GM18520 (cell line): Measurements from ENCODE around the gene NTMT1.
"Not testable (repeated sequence)": the region's sequence is repeated elsewhere in the genome, so short reads cannot be mapped to it uniquely, and the experiment has no call there.

Experiments
- ATAC-seq: cut with Tn5 transposase; IDR thresholded peaks from one replicate; pipeline ENCODE4 v1.9.1; 2021; ENCODE audit not compliant: unreplicated experiment

NTMT1 gene, protein sequence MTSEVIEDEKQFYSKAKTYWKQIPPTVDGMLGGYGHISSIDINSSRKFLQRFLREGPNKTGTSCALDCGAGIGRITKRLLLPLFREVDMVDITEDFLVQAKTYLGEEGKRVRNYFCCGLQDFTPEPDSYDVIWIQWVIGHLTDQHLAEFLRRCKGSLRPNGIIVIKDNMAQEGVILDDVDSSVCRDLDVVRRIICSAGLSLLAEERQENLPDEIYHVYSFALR

DNA sequence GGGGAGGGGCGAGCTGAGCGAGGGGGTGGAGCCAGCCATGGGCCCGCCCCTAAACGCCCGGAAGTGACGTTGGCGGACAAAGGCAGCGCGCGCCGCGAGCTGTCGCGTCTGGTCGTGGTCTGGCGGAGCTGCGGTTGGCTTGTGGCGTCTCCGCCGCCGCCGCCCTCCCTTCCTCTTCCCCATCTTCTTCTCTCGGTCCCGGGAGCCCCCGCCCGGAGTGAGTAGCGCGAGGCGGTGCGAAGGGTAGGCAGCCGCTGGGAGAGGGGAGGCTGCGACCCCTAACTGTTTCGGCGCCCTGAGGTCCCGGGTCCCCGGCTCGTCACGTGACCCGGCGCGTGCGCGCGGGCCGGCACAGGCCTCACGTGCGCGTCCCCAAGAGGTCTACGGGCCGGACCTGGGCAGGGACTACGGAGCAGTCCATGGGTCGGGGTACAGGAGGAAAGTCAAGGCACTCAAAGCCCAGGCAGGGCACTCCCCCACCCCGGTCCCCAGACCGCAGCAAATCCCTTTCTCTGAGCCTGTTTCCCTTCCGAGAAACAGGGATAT lies at the start of gene NTMT1:
NTMT1 (plus strand) TSS at position 85 of the 546 bp plus-strand sequence. CDS start 6,541 bp downstream, outside the sequence.
- ATAC-seq = peak; percentile 59

DNA sequence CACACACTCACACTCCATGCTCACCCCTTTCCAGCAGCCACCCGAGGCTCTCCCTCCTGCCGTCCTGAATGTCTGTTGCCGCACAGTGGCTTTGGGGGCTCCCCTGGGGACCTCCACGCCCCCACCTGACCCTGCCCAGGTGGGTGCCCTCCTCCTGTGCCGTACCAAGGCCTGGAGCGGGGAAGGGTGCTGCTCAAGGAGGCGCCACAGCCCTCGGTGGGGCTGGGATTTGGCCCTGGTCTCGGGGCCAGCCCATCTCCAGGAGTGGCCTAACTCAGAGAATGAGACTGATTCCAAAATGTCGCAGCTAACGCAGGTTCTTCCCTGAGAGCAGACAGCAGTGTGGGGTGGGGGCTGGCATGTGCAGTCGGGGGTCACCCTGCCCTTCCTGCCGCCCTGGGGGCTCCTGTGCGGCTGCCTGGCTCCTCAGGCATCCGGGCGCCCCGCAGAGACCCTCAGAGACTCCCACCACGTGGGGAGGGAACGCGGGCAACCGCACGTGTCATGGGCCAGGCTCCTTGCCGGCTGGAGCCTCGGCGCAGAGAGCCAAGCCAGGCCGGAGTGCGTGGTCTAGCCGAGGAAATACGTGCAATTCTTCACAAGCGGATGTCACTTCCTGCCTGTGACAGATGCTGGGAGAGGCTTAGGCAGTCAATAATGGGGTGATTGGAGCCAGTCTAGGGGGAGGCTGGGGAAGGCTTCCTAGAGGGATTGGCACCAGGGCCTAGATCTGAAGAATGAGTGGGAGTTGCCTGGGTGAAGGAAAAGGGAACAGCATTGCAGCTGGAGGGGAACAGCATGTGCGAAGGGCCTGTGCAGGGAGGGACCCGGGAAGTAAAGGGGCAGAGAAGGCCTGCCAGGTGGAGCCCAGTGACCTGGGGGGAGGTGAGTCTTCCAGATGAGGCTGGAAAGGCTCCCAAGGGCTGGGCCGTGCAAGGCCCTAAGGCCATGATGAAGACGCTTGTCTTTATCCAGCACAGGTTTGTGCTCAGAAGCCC lies 49.1 kb upstream of the NTMT1 start:
- ATAC-seq = no peak

DNA sequence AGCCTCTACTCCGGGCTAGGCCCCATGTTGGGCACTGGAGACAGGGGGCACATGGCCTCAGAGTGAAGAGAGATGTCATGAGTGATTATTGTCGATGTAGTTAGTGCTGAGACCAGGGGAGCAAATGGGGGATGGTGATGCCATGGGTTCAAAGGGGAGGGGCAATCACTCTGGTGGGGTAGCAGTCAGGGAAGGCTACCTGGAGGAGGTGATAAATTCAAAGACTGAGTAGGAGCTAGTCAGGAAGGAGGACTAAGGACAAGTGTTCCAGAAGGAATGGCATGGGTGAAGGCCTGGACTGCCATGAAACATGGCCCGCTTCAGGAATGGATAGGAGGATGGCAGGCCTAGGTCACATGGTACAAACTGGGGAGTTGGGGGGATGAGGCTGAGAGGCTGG lies 46.7 kb upstream of the NTMT1 start:
- ATAC-seq = no peak

DNA sequence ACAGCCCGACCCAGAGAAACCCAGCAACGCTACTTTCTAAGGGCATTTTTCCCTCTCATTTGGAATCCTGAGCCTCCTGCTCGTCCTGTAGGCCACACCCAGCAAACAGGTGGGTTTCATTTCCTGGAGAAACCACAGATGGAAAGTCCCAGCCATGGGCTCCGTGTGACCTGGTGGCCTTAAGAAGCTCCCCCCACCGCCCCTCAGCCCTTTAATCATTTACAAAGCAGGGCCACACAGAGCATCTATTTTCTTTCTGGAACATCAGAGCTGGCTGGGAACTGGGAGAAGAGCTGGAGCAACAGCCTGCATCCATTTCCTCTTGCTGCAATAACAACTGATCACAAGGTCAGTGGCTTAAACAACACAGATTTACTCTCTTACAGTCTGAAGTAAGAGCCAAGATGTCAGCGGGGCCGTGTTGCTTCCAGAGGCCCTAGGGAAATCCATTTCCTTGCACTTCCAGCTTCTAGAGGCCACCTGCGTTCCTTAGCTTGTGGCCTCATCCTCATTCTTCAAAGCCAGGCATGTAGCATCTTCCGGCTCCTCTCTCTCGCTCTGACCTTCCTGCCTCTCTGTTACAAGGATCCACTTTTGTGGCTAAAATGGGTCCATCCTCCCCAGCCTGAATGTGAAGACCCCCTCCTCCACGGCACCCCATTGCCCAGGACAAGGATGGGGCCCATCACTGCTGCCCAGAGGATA lies 45.6 kb upstream of the NTMT1 start:
- ATAC-seq = no peak

DNA sequence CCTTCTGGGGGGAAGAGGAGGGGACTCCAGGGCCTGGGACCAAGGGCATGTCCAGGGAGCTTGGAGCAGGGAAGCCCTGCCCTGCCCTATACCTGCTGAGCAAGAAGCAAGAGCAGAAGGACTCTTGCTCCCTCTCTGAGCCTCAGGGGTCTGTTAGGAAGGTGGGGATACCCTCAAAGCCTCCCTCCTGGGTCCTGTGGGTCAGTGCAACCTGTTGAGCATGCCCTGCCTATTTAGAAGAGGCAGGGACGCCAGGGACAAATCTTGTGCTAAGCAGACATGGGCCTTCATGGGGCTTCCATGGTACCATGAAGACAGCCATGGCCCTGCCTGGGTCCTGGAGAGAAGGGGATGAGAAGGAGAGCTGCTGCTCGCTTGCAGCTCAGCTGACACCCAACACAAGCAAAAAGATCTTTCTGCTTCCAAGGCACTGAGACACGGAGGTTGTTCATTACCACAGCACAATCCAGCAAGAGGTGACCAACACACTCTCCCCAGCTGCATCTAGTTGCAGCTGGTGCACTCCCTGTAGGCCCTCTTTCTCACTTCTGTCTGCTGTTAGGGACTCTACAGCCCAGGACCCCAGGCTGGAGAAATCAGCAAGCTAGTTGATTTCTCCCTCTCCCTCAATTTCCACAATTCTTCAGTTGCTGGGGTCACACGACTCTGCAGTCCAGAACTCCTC lies 44.3 kb upstream of the NTMT1 start:
- ATAC-seq = no peak

DNA sequence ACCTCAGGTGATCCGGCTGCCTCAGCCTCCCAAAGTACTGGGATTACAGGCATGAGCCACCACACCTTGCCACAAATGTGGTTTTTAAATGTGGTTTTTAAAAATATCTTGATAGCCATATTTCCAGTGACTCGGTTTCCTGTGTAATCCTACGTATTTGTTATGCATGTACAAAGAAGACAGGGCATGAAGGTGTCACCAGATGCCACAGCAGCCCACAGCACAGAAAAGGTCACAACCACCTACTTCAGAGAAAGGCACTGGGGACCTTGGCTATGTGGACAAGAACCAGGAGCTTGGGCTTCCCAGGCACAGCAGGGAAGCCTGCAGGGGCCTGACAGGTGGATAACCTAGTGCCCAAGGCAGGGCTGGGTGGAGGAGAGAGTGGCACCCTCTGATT lies 43.1 kb upstream of the NTMT1 start:
- no peak for ATAC-seq

DNA sequence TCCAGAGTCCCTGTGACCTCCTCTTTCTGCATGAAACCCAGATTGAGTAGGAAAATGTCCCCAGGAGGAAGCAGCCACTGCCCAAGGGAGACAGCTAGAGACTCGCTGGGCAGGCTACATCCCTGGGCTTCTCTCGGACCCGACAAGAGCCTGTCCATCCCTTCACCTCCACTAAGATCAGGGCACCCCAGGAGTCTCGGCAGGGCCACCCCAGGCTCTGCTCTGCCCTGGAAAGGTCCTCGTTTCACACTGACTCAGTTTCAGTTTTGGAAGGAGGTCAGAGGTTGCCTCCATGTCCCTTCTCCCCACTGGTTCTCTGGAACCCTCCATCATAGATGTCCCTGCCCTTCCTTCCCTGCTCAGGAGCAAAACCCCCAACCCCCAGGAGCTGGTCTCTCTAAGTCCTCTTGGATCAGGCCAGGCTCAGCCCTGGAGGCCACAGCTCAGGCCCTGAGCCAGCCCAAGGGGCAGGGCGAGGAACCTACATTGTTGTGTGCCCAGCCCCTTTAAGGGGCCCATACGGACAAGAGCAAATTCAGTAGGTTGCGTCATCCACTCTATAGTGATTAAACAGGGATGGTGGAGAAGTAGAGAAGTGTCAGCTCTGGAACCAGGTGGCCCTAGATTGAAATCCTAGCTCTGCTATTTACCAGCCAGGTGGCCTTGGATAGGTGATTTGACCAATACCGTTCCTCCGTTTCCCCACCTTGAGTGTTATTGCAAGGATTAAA lies 42.5 kb upstream of the NTMT1 start:
- no peak for ATAC-seq

DNA sequence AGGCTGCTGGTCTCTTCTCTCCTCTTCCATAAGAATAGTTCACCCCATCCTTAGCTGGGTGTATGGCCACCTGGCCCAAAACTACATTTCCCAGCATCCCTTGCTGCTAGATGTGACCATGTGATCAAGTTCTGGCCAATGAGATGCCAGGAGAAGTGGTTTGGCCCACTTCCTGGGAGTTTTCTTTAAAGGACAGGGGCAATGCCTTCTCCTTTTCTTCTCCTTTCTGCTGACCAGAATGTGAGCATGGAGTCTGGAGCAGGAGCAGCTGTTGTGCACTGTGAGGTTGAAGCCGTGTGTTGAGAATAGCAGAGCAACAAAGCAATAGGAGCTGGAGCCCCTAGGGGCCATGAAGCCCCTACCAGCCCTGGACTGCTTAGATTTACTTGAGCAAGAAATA lies 41.8 kb upstream of the NTMT1 start:
- no peak for ATAC-seq

DNA sequence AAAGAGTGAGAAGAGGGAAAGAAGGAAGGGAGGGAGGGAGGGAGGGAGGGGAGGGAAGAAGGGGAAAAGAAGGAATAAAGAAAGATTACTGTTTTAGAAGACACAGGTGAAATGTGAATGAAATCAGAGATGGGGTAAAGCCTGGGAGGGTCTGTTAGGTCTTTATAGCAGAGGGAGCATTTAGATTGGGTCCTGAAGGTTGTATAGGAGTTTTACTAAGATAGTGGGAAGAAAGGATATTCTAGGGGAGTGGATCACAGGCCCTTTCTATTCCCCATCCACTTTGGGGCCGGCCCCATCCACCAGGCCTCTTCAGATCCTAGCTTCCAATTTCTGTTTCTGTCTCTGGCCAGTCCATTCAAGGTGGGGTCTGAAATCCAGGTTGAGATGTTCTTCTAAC lies 40.6 kb upstream of the NTMT1 start:
- no peak for ATAC-seq

DNA sequence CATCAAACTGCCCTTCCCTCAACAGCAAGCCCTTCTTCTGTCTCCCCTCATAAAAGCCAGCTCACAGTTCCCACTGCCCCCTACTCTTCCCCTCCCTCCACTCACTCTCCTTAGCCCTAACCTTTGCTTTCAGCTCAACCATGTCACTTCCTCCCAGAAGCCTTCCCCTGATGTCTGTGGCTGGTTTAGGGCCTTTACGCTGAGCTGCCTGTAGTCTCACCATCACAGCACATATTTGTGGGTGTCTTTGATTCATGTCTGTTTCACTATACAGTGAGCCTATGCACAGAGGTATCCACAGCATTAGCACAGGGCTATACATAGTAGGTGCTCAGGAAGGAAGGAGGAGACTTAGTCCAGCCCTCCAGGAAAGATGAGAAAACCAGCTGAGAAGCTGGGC lies 39.7 kb upstream of the NTMT1 start:
- ATAC-seq = no peak

DNA sequence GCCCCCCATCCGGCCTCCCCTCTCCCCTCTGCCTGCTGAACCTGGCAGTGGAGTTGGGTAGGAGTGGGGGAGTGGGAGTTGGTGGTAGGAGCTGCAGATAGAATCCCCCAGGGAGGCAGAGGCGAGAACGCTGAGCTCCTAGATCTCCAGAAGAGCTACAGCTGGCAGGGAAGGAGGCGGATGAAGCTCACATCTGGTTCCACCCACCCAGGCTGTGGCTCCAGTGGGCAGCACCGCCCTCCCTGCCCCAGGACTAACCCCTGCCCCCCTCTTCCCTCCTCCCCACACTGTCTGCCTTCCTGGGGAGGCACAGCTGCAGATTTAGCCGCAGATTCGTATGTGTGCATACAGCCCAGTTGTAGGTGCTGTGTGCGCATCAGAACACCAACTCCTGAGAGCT lies 39.3 kb upstream of the NTMT1 start:
- ATAC-seq = no peak

DNA sequence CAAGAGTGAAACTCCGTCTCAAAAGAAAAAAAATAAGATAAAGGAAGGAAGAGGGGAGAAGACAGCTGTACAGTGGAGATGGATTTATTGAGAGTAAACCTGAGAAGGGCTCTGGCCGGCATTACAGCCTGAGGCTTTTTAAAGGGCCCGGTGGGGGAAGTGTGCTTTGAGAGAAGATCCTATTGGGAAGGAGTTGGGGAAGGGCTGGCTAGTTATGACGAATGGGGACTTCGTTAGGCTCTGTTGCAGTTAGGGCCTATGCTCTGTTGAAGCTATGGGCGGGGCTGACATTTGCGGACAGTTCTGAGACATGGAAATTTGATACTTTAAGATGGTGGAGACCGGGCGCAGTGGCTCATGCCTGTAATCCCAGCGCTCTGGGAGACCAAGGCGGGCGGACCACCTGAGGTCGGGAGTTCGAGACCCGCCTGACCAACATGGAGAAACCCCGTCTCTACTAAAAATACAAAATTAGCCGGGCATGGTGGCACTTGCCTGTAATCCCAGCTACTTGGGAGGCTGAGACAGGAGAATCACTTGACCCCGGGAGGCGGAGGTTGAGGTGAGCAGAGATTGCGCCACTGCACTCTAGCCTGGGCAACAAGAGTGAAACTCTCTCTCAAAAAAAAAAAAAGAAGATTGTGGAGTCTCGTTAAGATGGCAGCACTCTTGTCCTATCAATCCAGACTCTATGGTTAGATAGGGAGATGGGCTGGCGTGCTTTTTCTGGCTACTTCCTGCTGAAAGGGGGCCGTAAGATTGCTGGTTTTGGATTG lies 38.3 kb upstream of the NTMT1 start:
- no peak for ATAC-seq

DNA sequence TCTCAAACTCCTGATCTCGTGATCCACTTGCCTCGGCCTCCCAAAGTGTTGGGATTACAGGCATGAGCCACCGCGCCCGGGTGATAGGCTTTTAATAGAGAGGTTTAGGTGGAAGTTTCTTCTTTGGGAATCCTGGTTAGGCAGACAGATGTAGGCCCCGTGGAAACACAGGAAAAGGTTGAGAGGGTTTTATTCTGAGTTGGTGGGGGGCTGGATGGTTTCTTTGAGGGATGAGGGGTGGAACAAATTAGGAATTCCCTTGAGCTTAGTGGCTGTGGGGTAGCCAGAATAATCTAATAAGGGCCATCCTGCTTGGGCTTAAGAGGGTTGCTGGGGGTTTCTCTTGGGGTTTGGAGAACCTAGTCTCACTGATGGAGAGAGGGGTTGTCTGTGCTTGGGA lies 35.5 kb upstream of the NTMT1 start:
- ATAC-seq = no peak

DNA sequence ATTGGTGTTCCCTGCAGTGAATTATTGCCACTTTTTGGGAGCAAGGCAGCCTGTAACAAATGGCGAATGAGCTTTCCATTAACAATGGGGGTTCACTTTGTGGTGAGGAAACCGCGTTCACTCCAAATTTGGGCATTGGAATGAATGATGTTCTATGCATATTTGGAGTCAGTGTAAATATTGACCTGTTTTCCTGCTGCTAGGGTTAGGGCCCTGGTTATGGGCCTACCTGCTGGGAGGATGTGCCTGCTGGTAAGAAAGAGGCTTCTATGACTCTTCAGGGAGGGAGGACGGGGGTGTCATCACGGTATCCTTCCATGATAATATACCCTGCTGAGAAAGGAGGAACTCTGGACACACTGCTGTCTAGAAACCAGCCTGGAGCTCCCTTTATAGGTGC lies 34.0 kb upstream of the NTMT1 start:
- ATAC-seq = no peak

DNA sequence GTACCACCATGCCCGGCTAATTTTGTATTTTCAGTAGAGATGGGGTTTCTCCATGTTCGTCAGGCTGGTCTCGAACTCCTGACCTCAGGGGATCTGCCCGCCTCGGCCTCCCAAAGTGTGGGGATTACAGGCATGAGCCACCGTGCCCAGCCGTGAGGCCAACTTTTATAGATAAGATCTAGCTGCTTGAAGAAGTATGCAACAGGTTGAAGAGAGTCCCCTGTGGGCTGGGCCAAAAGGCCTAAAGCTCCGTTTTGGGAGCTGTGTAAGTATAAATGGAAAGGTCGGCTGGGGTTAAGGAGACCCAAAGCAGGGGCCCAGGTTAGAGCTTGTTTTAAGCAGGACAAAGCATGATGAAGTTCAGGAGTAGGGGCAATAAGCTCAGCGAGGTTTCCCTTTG lies 33.2 kb upstream of the NTMT1 start:
- ATAC-seq = not testable (repeated sequence)

DNA sequence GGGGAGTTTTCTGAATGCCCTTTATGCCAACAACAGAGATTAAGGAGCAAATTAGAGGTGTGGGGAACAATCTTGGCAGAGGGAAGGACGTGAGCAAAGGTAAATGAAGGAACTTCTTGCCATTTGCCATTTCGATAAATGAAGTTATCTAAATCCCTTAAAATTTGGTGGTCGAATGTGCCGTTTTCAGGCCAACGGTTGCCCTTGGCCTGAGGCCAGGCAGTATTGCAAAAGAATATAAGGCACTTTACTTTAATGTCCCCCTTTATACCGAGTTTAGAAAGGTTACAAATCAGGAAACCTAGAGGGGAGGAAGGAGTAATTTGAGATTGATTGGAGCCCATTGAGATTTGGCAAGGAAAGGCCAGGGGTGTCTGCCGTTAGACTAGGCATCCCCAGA lies 31.3 kb upstream of the NTMT1 start:
- ATAC-seq = no peak

DNA sequence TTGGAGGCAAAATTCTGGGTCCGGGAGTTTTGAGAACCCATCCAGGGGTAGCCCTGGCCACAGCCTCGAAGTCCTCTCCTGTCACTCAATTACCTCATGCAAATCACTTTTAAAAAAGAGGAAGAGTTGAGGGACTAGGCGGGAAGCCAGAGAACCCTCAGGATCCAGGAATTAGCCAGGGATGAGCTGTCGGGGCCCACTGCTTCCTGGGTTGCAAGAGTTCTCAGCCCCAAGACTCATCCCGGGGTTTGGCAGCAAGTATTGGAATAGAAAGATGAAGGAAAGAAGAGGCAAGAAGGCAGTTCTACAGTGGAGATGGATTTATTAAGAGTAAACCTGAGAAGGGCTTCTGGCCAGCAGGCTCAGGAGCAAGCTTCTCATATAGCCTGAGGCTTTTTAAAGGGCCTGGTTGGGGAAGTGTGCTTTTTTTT lies 30.6 kb upstream of the NTMT1 start:
- ATAC-seq = no peak

DNA sequence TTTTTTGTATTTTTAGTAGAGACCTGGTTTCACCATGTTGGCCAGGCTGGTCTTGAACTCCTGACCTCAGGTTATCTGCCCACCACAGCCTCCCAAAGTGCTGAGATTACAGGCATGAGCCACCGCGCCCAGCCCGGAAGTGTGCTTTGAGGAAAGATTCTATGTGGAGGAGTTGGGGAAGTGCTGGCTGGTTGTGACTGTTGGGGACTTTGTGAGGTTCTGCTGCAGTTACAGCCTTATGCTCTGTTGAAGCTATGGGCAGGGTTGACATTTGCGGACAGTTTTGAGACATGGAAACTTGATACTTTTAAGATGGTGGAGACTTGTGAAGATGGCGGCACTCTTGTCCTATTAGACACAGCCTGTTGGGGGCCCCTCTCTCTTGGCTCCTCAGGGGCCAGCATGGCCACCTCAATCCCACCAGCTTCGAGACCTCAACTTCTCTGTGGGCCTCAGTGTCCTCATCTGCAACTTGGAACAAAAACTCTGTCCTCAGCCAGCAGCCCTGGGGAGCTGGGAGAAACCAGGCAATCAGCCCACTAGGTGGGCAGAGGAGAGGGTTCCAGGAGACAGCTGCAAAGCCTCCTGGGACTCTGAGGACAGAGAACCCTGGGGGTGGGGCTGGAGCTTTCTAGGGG lies 29.9 kb upstream of the NTMT1 start:
- ATAC-seq = no peak
